H1 (cell line): ENCODE measurements around the gene KCNE3. TPM values are rescaled to one million over a fixed set of nuclear protein-coding genes. Genes with fewer than 3 reads are reported as not detected.

Experiments
- CTCF ChIA-PET: fragments of 300-600 bp; sonication (Branson Sonifier 250); formaldehyde crosslinking; loops from one replicate; lab custom pipeline; 2021; ENCODE audit not compliant: partially characterized antibody; lab: Charles Lee
- POLR2A ChIA-PET: fragments of 300-600 bp; sonication (Branson Sonifier 250); formaldehyde crosslinking; loops from one replicate; lab custom pipeline; 2021; ENCODE audit warnings: inconsistent platforms; ENCODE audit not compliant: partially characterized antibody; lab: Charles Lee
- DNase-seq, 2 experiments: peaks; one replicate each; pipeline versions ENCODE4 v3.0.0 to v3.0.0-alpha.2; 2010 to 2022; ENCODE audit warnings: low spot score in 2 of 2, low read depth in 1 of 2, mixed read lengths in 1 of 2
- FAIRE-seq: peaks from 2 replicates; lab custom pipeline; 2011; peaks lifted over from hg19 to GRCh38; lab: Jason Lieb, UNC
- H2AFZ ChIP-seq: 2 replicates; pipeline ENCODE4 v1.8.1; 2012; ENCODE audit warnings: low read length, inconsistent platforms
- H2AK5ac ChIP-seq: 2 replicates; pipeline ENCODE4 v1.6.1; 2013; ENCODE audit warnings: low read depth, low read length
- H2BK120ac ChIP-seq: replicated peaks from 2 replicates; pipeline ENCODE3; 2013; ENCODE audit warnings: low read depth, low read length, inconsistent platforms
- H2BK12ac ChIP-seq: 2 replicates; pipeline ENCODE4 v1.6.1; 2013; ENCODE audit warnings: low read depth, low read length
- H2BK15ac ChIP-seq: 2 replicates; pipeline ENCODE4 v1.6.1; 2013; ENCODE audit warnings: low read length
- H2BK20ac ChIP-seq: 2 replicates; pipeline ENCODE4 v1.6.1; 2013; ENCODE audit warnings: low read length
- H2BK5ac ChIP-seq: 2 replicates; pipeline ENCODE4 v1.6.1; 2013; ENCODE audit warnings: low read depth, low read length
- H3K14ac ChIP-seq: 2 replicates; pipeline ENCODE4 v1.6.1; 2013; ENCODE audit warnings: inconsistent platforms; ENCODE audit not compliant: insufficient read length
- H3K18ac ChIP-seq: 2 replicates; pipeline ENCODE4 v1.6.1; 2013; ENCODE audit warnings: low read length; ENCODE audit errors: extremely low read depth
- H3K23ac ChIP-seq: 2 replicates; pipeline ENCODE4 v1.6.1; 2013; ENCODE audit warnings: inconsistent platforms; ENCODE audit not compliant: insufficient read length
- H3K23me2 ChIP-seq: 2 replicates; pipeline ENCODE4 v1.6.1; 2013; ENCODE audit warnings: low read depth, low read length
- H3K27ac ChIP-seq: 2 replicates; pipeline ENCODE4 v1.6.1; 2011; ENCODE audit warnings: low read depth, low read length, inconsistent platforms
- H3K27me3 ChIP-seq, 4 experiments: replicated peaks in 1 of 4; 1 replicate in 1 of 4; 2 replicates in 3 of 4; pipeline versions ENCODE4 v1.6.1 to v1.8.1; 2011 to 2013; ENCODE audit warnings: low read length in 3 of 4, mild to moderate bottlenecking in 3 of 4, inconsistent platforms in 2 of 4, mixed read lengths in 2 of 4, moderate library complexity in 1 of 4; ENCODE audit not compliant: control insufficient read depth in 3 of 4, insufficient read depth in 3 of 4; ENCODE audit errors: extremely low read depth in 1 of 4
- H3K36me3 ChIP-seq, 4 experiments: 2 replicates each; pipeline versions ENCODE4 v1.6.1 to v1.8.1; 2011 to 2013; ENCODE audit warnings: mild to moderate bottlenecking in 4 of 4, low read length in 3 of 4, moderate library complexity in 2 of 4, control low read depth in 1 of 4, inconsistent platforms in 1 of 4; ENCODE audit not compliant: insufficient read depth in 4 of 4, control insufficient read depth in 2 of 4
- H3K4ac ChIP-seq: replicated peaks from 2 replicates; pipeline ENCODE3; 2013; ENCODE audit warnings: low read length, low read depth, mixed read lengths, inconsistent platforms; ENCODE audit not compliant: insufficient read length
- H3K4me1 ChIP-seq, 4 experiments: replicated peaks in 1 of 4; 1 replicate in 1 of 4; 2 replicates in 3 of 4; pipeline versions ENCODE4 v1.6.1 to v1.8.1; 2011 to 2013; ENCODE audit warnings: low read length in 3 of 4, inconsistent platforms in 2 of 4, mixed read lengths in 1 of 4; ENCODE audit not compliant: insufficient read depth in 4 of 4, control insufficient read depth in 3 of 4
- H3K4me2 ChIP-seq, 2 experiments: 2 replicates each; pipeline versions ENCODE4 v1.6.1 to v1.8.1; 2011 to 2013; ENCODE audit warnings: low read depth in 2 of 2, low read length in 2 of 2, control low read depth in 1 of 2, inconsistent platforms in 1 of 2, mild to moderate bottlenecking in 1 of 2; ENCODE audit not compliant: insufficient read depth in 1 of 2
- H3K4me3 ChIP-seq, 4 experiments: fragments of 200-600, 300-600 bp in 1 of 4; sonication (generic), shearing (Covaris generic), sonication (Bioruptor Twin) in 1 of 4; 2 replicates each; pipeline versions ENCODE4 v1.5.1 to v1.8.1; 2011 to 2016; ENCODE audit warnings: low read length in 4 of 4, low read depth in 3 of 4, control low read depth in 2 of 4, inconsistent platforms in 2 of 4, mild to moderate bottlenecking in 2 of 4, mixed read lengths in 1 of 4, moderate library complexity in 1 of 4; ENCODE audit not compliant: insufficient read depth in 2 of 4; ENCODE audit errors: extremely low read depth in 1 of 4
- H3K56ac ChIP-seq: replicated peaks from 2 replicates; pipeline ENCODE3; 2013; ENCODE audit warnings: low read depth, mild to moderate bottlenecking, mixed read lengths, low read length, inconsistent platforms; ENCODE audit not compliant: insufficient read length
- H3K79me1 ChIP-seq: 2 replicates; pipeline ENCODE4 v1.6.1; 2013; ENCODE audit warnings: low read depth, low read length, control low read depth
- H3K79me2 ChIP-seq, 2 experiments: 2 replicates each; pipeline versions ENCODE4 v1.6.1 to v1.8.1; 2012 to 2013; ENCODE audit warnings: low read length in 2 of 2, mild to moderate bottlenecking in 2 of 2, inconsistent platforms in 1 of 2; ENCODE audit not compliant: insufficient read depth in 2 of 2, control insufficient read depth in 1 of 2
- H3K9ac ChIP-seq, 4 experiments: replicated peaks in 1 of 4; 1 replicate in 1 of 4; 2 replicates in 3 of 4; pipeline versions ENCODE4 v1.6.1 to v1.8.1; 2011 to 2013; ENCODE audit warnings: low read depth in 3 of 4, low read length in 3 of 4, control low read depth in 2 of 4, mild to moderate bottlenecking in 2 of 4, moderate library complexity in 2 of 4, inconsistent platforms in 1 of 4; ENCODE audit errors: extremely low read depth in 1 of 4
- H3K9me3 ChIP-seq, 2 experiments: 2 replicates each; pipeline versions ENCODE4 v1.6.1 to v1.8.1; 2012 to 2013; ENCODE audit warnings: mild to moderate bottlenecking in 2 of 2, moderate library complexity in 2 of 2, control low read depth in 1 of 2, inconsistent platforms in 1 of 2, low read depth in 1 of 2, low read length in 1 of 2, mixed read lengths in 1 of 2; ENCODE audit not compliant: insufficient read depth in 2 of 2
- H4K20me1 ChIP-seq, 2 experiments: replicated peaks in 1 of 2; 2 replicates each; pipeline versions ENCODE3 to v1.8.1; 2011 to 2013; ENCODE audit warnings: inconsistent platforms in 2 of 2, low read length in 2 of 2, mild to moderate bottlenecking in 1 of 2; ENCODE audit not compliant: insufficient read depth in 2 of 2, control insufficient read depth in 1 of 2
- H4K5ac ChIP-seq: 2 replicates; pipeline ENCODE4 v1.6.1; 2013; ENCODE audit warnings: low read length, low read depth, mixed read lengths, inconsistent platforms; ENCODE audit not compliant: insufficient read length
- H4K8ac ChIP-seq: 2 replicates; pipeline ENCODE4 v1.8.0; 2013; ENCODE audit warnings: mild to moderate bottlenecking, moderate library complexity, low read length, inconsistent platforms; ENCODE audit not compliant: insufficient read depth; ENCODE audit errors: extremely low read depth
- H4K91ac ChIP-seq: replicated peaks from 2 replicates; pipeline ENCODE3; 2013; ENCODE audit warnings: low read length, mixed read lengths, inconsistent platforms; ENCODE audit not compliant: insufficient read length
- CEBPB ChIP-seq: IDR thresholded peaks from 2 replicates; pipeline ENCODE4 v1.6.1; 2012; ENCODE audit warnings: low read depth, low read length
- PHF8 ChIP-seq: fragments of 200-600 bp; sonication (generic); conservative IDR thresholded peaks from 2 replicates; pipeline ENCODE4 v1.7.1; 2012; ENCODE audit warnings: low read depth, mild to moderate bottlenecking, inconsistent platforms, low read length, moderate library complexity
- WGBS, 2 experiments: shearing (Covaris generic) in 1 of 2; methylation state at CpG; one replicate each; pipeline versions ENCODE4 v1.1.6 to v1.1.7; 2013 to 2015; ENCODE audit warnings: low lambda C conversion rate in 2 of 2, mixed read lengths in 2 of 2, inconsistent platforms in 1 of 2, low coverage in 1 of 2, missing lambda C conversion rate in 1 of 2; ENCODE audit not compliant: insufficient replicate concordance in 2 of 2, insufficient coverage in 1 of 2, insufficient read length in 1 of 2; ENCODE audit errors: extremely low coverage in 1 of 2, missing lambda C conversion rate in 1 of 2; 5-methylcytosine and 5-hydroxymethylcytosine counted together
- polyA plus RNA-seq, 7 experiments: library from polyadenylated mRNA; depleted of rRNA in 3 of 7; stranded (reverse) in 5 of 7; unstranded in 2 of 7; fragments of >200 nt in 5 of 7; fragments of 200-250 nt in 2 of 7; gene quantifications; 1 replicate in 5 of 7; 2 replicates in 1 of 7; 4 replicates in 1 of 7; pipeline versions ENCODE4 v1.2.1 to v1.2.3, GENCODE V29; 2011 to 2013; ENCODE audit warnings: missing spikeins in 2 of 7, mixed read lengths in 2 of 7
- total RNA-seq: library from RNA; stranded (reverse); fragmentation: NEBNext Ultra II Directional; extraction: Animal tissue kit (Norgen Biotek cat#: 25700); gene quantifications from 2 replicates; pipeline ENCODE4 v1.2.1, GENCODE V29; 2021
- TF ChIP-seq, protein P1 (sequence below): IDR thresholded peaks from 2 replicates; pipeline ENCODE4 v1.6.1; 2011; ENCODE audit warnings: low read depth, mild to moderate bottlenecking, low read length; ENCODE audit not compliant: insufficient read depth

The KCNE3 gene
- total and polyA plus RNA-seq, 2 of the 8 experiments (the other 6 are each of a cell fraction or from before 2014, with no cell fraction given): 1.9 to 3.5 TPM

DNA sequence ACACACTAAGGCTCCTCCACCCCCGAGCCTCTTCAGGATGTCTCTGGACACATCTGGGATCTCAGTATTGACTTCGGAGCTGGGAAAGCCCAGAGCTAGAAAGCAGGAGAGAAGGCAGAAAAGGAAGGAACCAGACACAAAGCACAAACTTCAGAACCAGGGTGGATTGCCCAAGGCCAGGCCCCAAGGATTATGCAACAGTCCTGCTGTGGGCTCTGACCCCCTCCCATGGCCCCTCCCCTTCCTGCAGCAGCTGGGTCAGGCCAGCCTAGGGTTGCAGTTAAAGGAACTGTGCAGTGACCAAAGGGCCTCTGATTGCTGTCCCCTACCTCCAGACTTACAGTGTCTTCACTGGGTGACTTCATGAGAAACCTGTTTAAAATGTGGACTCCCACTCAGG lies 5.3 kb downstream of the KCNE3 start:
- Histone ChIP-seq H3K27ac (peak overlapping the region; percentile 10; the same call in 1 of the 2 replicates), H3K9me3 (no peaks in the 10 kb centered on the region), H3K4me2 (no peak overlapping the region; a peak in 1 of 4 replicates), H3K4ac (no peak overlapping the region), H3K27me3 (peaks cover 0 to 4% (median 0%) of the 10 kb centered on the region in 4 experiments; a peak in 3 of 7 replicates), H2BK12ac (no peak overlapping the region), H2BK5ac (no peak overlapping the region), H2BK15ac (no peak overlapping the region), H3K14ac (no peak overlapping the region), H3K4me3 (no peak overlapping the region), H4K8ac (no peak overlapping the region), H2AK5ac (no peak overlapping the region), H3K9ac (no peak overlapping the region), H3K79me2 (no peaks in the 10 kb centered on the region), H4K20me1 (no peaks in the 10 kb centered on the region), H3K18ac (no peak overlapping the region), H3K23me2 (no peaks in the 10 kb centered on the region; the same call in 1 of the 2 replicates), H2BK120ac (no peak overlapping the region), H3K36me3 (no peaks in the 10 kb centered on the region), H3K23ac (no peak overlapping the region), H4K5ac (no peak overlapping the region), H4K91ac (no peak overlapping the region), H3K4me1 (peaks cover 0 to 8% (median 4%) of the 10 kb centered on the region in 4 experiments; a peak in 5 of 7 replicates), H3K56ac (no peak overlapping the region), H2BK20ac (no peak overlapping the region), H3K79me1 (no peaks in the 10 kb centered on the region), H2AFZ (peak overlapping the region; percentile 67)
- DNase-seq: no peak
- TF ChIP-seq, protein P1, sequence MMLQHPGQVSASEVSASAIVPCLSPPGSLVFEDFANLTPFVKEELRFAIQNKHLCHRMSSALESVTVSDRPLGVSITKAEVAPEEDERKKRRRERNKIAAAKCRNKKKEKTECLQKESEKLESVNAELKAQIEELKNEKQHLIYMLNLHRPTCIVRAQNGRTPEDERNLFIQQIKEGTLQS: 0 out of 2 replicates have a peak, but pooled peaks have one; percentile 19
- TF ChIP-seq CEBPB: peak; percentile 96
- TF ChIP-seq PHF8: no peak
- no peak for FAIRE-seq
- CTCF ChIA-PET: interaction anchor here (0.6 to 5.3 kb wide), 6 partner anchors 9 to 110 kb away, joined by 3 to 42 read pairs (median 6); partner anchors contain the start of gene PGM2L1
- WGBS, 2 experiments: 83% methylated on average over 2 of the region's 2 CpGs; no CpG with 5 or more reads in 1 of the 2 experiments
- POLR2A ChIA-PET: interaction anchor here (1.3 kb wide), 1 partner anchor 31 kb away, joined by 5 read pairs; the partner anchor contains the start of gene LIPT2
